Endothelial cell of umbilical vein (primary cell): Measurements from ENCODE around the gene ARL11. TPM values are rescaled to one million over a fixed set of nuclear protein-coding genes. Genes with fewer than 3 reads are reported as not detected.

Experiments
- BruUV-seq: library from RNA; stranded (reverse); fragments of 400-500 nt; replicated peaks from 2 replicates; lab custom pipeline; 2021; lab: Mats Ljungman, UMichigan
- CTCF ChIA-PET: fragments of 300-600, 350-600 bp; sonication (Branson Sonifier 250); formaldehyde crosslinking; loops from one replicate; lab custom pipeline; 2021; ENCODE audit warnings: antibody characterized with exemption, inconsistent platforms; lab: Charles Lee
- POLR2A ChIA-PET: fragments of 300-600, 350-600 bp; sonication (Branson Sonifier 250); formaldehyde crosslinking; loops from one replicate; lab custom pipeline; 2021; ENCODE audit warnings: antibody characterized with exemption, inconsistent platforms; lab: Charles Lee
- DNase-seq: peaks from one replicate; pipeline ENCODE4 v3.0.0-alpha.2; 2011; ENCODE audit warnings: low read depth, low spot score
- FAIRE-seq: peaks from 2 replicates; lab custom pipeline; 2011; peaks lifted over from hg19 to GRCh38; lab: Jason Lieb, UNC
- H2AFZ ChIP-seq: 2 replicates; pipeline ENCODE4 v1.6.0; 2012; ENCODE audit warnings: low read depth, low read length, control low read depth, inconsistent platforms
- H3K27ac ChIP-seq: 2 replicates; pipeline ENCODE4 v1.5.1; 2011; ENCODE audit warnings: low read depth, mild to moderate bottlenecking, control low read depth, low read length, moderate library complexity; ENCODE audit not compliant: insufficient read depth
- H3K27me3 ChIP-seq, 2 experiments: 2 replicates each; pipeline versions ENCODE4 v1.6.0 to v1.6.1; 2011; ENCODE audit warnings: low read length in 2 of 2, mixed read lengths in 1 of 2; ENCODE audit not compliant: control insufficient read depth in 2 of 2, insufficient read depth in 2 of 2
- H3K36me3 ChIP-seq, 2 experiments: 2 replicates in 1 of 2; 3 replicates in 1 of 2; pipeline ENCODE4 v1.5.1; 2011; ENCODE audit warnings: low read length in 2 of 2, mild to moderate bottlenecking in 1 of 2, moderate library complexity in 1 of 2; ENCODE audit not compliant: control insufficient read depth in 2 of 2, insufficient read depth in 2 of 2; ENCODE audit errors: extremely low read depth in 1 of 2
- H3K4me1 ChIP-seq: 3 replicates; pipeline ENCODE4 v1.5.1; 2011; ENCODE audit warnings: mild to moderate bottlenecking, low read length; ENCODE audit not compliant: control insufficient read depth, insufficient read depth; ENCODE audit errors: extremely low read depth
- H3K4me2 ChIP-seq: 2 replicates; pipeline ENCODE4 v1.6.1; 2011; ENCODE audit warnings: low read length, control low read depth, mixed read lengths; ENCODE audit not compliant: insufficient read depth
- H3K4me3 ChIP-seq, 3 experiments: fragments of 200-600 bp in 1 of 3; sonication (generic), shearing (Covaris generic) in 1 of 3; replicated peaks in 1 of 3; 2 replicates each; pipeline ENCODE4 v1.5.1; 2011 to 2016; ENCODE audit warnings: control low read depth in 3 of 3, low read length in 3 of 3, mild to moderate bottlenecking in 2 of 3, inconsistent platforms in 1 of 3, low read depth in 1 of 3, moderate library complexity in 1 of 3; ENCODE audit not compliant: insufficient read depth in 1 of 3
- H3K79me2 ChIP-seq: 2 replicates; pipeline ENCODE4 v1.6.0; 2012; ENCODE audit warnings: low read length, inconsistent platforms; ENCODE audit not compliant: control insufficient read depth, insufficient read depth
- H3K9ac ChIP-seq: replicated peaks from 2 replicates; pipeline ENCODE3; 2011; ENCODE audit warnings: low read length, control low read depth; ENCODE audit not compliant: insufficient read depth; ENCODE audit errors: extremely low read depth
- H3K9me1 ChIP-seq: replicated peaks from 3 replicates; pipeline ENCODE4 v1.6.0; 2011; ENCODE audit warnings: mild to moderate bottlenecking, low read length; ENCODE audit not compliant: control insufficient read depth, insufficient read depth; ENCODE audit errors: extremely low read depth
- H3K9me3 ChIP-seq: replicated peaks from 2 replicates; pipeline ENCODE4 v1.5.1; 2012; ENCODE audit warnings: low read length, inconsistent platforms; ENCODE audit not compliant: control insufficient read depth, insufficient read depth
- H4K20me1 ChIP-seq: replicated peaks from 2 replicates; pipeline ENCODE3; 2011; ENCODE audit warnings: mild to moderate bottlenecking, low read length; ENCODE audit not compliant: control insufficient read depth, insufficient read depth; ENCODE audit errors: extremely low read depth
- EZH2 ChIP-seq: IDR thresholded peaks from 2 replicates; pipeline ENCODE4 v1.6.1; 2012; ENCODE audit warnings: borderline replicate concordance, low read depth, mild to moderate bottlenecking, moderate library complexity, low read length, inconsistent platforms; ENCODE audit not compliant: severe bottlenecking
- FOS ChIP-seq: IDR thresholded peaks from 2 replicates; pipeline ENCODE4 v1.6.1; 2011; ENCODE audit warnings: mild to moderate bottlenecking, low read length, moderate library complexity, borderline replicate concordance; ENCODE audit not compliant: insufficient read depth
- GATA2 ChIP-seq: IDR thresholded peaks from 2 replicates; pipeline ENCODE4 v1.7.0; 2011; ENCODE audit warnings: low read depth, mild to moderate bottlenecking, moderate library complexity, mixed read lengths, low read length; ENCODE audit not compliant: insufficient read length, insufficient read depth
- JUN ChIP-seq: IDR thresholded peaks from 2 replicates; pipeline ENCODE4 v1.6.1; 2011; ENCODE audit warnings: borderline replicate concordance, low read depth; ENCODE audit not compliant: insufficient read length, insufficient read depth
- MYC ChIP-seq: IDR thresholded peaks from one replicate; pipeline ENCODE4 v1.6.1; 2011; ENCODE audit warnings: mild to moderate bottlenecking, low read depth, low read length
- POLR2A ChIP-seq: IDR thresholded peaks from 2 replicates; pipeline ENCODE4 v1.6.1; 2012; ENCODE audit warnings: low read depth, mild to moderate bottlenecking, control low read depth, low read length
- POLR2AphosphoS5 ChIP-seq: IDR thresholded peaks from 2 replicates; pipeline ENCODE4 v1.6.1; 2012; ENCODE audit warnings: low read depth, mild to moderate bottlenecking, control low read depth, low read length, moderate library complexity; ENCODE audit not compliant: insufficient read depth
- dilution Hi-C: fragments of 300-500 bp; cut with MboI; formaldehyde crosslinking; loops from one replicate; pipeline ENCODE4 v1.15.0; 2019; ENCODE audit warnings: low sequenced_read_pairs; ENCODE audit not compliant: extremely low pct_ligation_motif_present
- intact Hi-C: fragments of 100-400 bp; cut with micrococcal nuclease; formaldehyde crosslinking; loops from one replicate; pipeline ENCODE4 v1.10.0; 2022
- polyA plus RNA-seq, 4 experiments: library from polyadenylated mRNA; depleted of rRNA in 3 of 4; stranded (reverse) in 3 of 4; unstranded in 1 of 4; fragments of >200 nt; gene quantifications; 2 replicates each; pipeline versions ENCODE4 v1.2.1 to v1.2.3, GENCODE V29; 2011 to 2012; ENCODE audit warnings: missing spikeins in 1 of 4
- total RNA-seq: library from RNA; stranded (reverse); gene quantifications from 2 replicates; pipeline ENCODE4 v1.2.3, GENCODE V29; 2021
- TF ChIP-seq, protein P1 (sequence below): IDR thresholded peaks from 2 replicates; pipeline ENCODE4 v1.6.1; 2011; ENCODE audit not compliant: insufficient read depth, insufficient read length
- TF ChIP-seq, protein P2 (sequence below), 2 donors: IDR thresholded peaks; 1 replicate in 1 of 2; 2 replicates in 1 of 2; pipeline ENCODE4 v1.5.1; 2011; ENCODE audit warnings: low read length in 2 of 2, mild to moderate bottlenecking in 2 of 2, moderate library complexity in 2 of 2, control low read depth in 1 of 2, inconsistent platforms in 1 of 2, low read depth in 1 of 2; ENCODE audit not compliant: insufficient read depth in 1 of 2; ENCODE audit errors: extremely low read depth in 1 of 2

ARL11 gene
- total and polyA plus RNA-seq, 2 donors (not counting 3 experiments of a cell fraction or from before 2014, with no cell fraction given): 0.06 to 0.20 TPM

- H3K27me3 ChIP-seq: no peaks in the 10 kb centered on the region
- ChIA-PET POLR2A (no interaction called here), CTCF (interaction anchor here (0.8 kb wide), 1 partner anchor 8 kb away, joined by 3 read pairs; no protein-coding TSS in a partner anchor)
- H3K4me3 ChIP-seq: no peak overlapping the region
- no peaks in the 10 kb centered on the region for H4K20me1 ChIP-seq
- H3K27ac ChIP-seq: no peak overlapping the region
- intact Hi-C loops: no loop called here
- BruUV-seq: no TSS peak
- DNase-seq (no peak), FAIRE-seq (no peak)
- no peak overlapping the region for H2AFZ ChIP-seq
- H3K36me3 ChIP-seq: no peaks in the 10 kb centered on the region
- H3K9me1 ChIP-seq: no peaks in the 10 kb centered on the region
- H3K9ac ChIP-seq: no peak overlapping the region
- peaks cover 10% of the 10 kb centered on the region for H3K4me1 ChIP-seq
- TF ChIP-seq, protein P1, sequence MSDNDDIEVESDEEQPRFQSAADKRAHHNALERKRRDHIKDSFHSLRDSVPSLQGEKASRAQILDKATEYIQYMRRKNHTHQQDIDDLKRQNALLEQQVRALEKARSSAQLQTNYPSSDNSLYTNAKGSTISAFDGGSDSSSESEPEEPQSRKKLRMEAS: no peak
- TF ChIP-seq FOS (no peak), EZH2 (no peak), POLR2AphosphoS5 (no peak), POLR2A (no peak), GATA2 (no peak), MYC (no peak), JUN (no peak)
- TF ChIP-seq, protein P2, sequence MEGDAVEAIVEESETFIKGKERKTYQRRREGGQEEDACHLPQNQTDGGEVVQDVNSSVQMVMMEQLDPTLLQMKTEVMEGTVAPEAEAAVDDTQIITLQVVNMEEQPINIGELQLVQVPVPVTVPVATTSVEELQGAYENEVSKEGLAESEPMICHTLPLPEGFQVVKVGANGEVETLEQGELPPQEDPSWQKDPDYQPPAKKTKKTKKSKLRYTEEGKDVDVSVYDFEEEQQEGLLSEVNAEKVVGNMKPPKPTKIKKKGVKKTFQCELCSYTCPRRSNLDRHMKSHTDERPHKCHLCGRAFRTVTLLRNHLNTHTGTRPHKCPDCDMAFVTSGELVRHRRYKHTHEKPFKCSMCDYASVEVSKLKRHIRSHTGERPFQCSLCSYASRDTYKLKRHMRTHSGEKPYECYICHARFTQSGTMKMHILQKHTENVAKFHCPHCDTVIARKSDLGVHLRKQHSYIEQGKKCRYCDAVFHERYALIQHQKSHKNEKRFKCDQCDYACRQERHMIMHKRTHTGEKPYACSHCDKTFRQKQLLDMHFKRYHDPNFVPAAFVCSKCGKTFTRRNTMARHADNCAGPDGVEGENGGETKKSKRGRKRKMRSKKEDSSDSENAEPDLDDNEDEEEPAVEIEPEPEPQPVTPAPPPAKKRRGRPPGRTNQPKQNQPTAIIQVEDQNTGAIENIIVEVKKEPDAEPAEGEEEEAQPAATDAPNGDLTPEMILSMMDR (IDR thresholded peaks at IDR 0.05; ENCODE audit: extremely low read depth in 1 of 2, insufficient read depth in 1 of 2, low read depth in 1 of 2, low read length in 2 of 2): no peak
- dilution Hi-C loops: no loop called here
- no peak overlapping the region for H3K4me2 ChIP-seq
- H3K9me3 ChIP-seq: no peaks in the 10 kb centered on the region
- H3K79me2 ChIP-seq: no peaks in the 10 kb centered on the region
These were observed 10.4 kb downstream of the ARL11 start for GRCh38 chr13:49638744-49639072.
